ELR (cell line): Measurements from ENCODE around the gene NRBP1.
A peak's percentile ranks its signal among the peaks of the same experiment; 100 is the strongest.
"Not testable (repeated sequence)": the region's sequence is repeated elsewhere in the genome, so short reads cannot be mapped to it uniquely, and the experiment has no call there.

Experiments used
- DNase-seq: peaks from one replicate; pipeline ENCODE4 v3.0.0-alpha.2; 2015; ENCODE audit warnings: low read depth

NRBP1 gene

GRCh38 chr2:27421660-27422250 is 6.7 kb upstream of the NRBP1 start:
- DNase-seq: no peak

- DNase-seq: no peak
These were observed 5.5 kb upstream of the NRBP1 start for GRCh38 chr2:27422958-27423357.

GRCh38 chr2:27425039-27425438 is 3.4 kb upstream of the NRBP1 start:
- DNase-seq: not testable (repeated sequence)

GRCh38 chr2:27427863-27428212 is 593 bp upstream of the NRBP1 start:
- no peak for DNase-seq

GRCh38 chr2:27428978-27429541 is 629 bp downstream of the NRBP1 start:
- peak; percentile 86 for DNase-seq

- peak; percentile 85 for DNase-seq
These were observed 3.0 kb downstream of the NRBP1 start for GRCh38 chr2:27431395-27431794.

- no peak for DNase-seq
These were observed 7.2 kb downstream of the NRBP1 start for GRCh38 chr2:27435628-27436027.

- no peak for DNase-seq
These were observed 12.9 kb downstream of the NRBP1 start for GRCh38 chr2:27441226-27441926.

- DNase-seq: no peak
These were observed 13.8 kb downstream of the NRBP1 start, which contains the start of gene KRTCAP3 for GRCh38 chr2:27441958-27442919. TSS of gene KRTCAP3 (plus strand) at chr2:27442381. CDS start at chr2:27442413, 32 bp downstream.

GRCh38 chr2:27442920-27443282 is 14.5 kb downstream of the NRBP1 start:
- no peak for DNase-seq

GRCh38 chr2:27445155-27445554 is 16.7 kb downstream of the NRBP1 start:
- no peak for DNase-seq

- no peak for DNase-seq
These were observed 17.2 kb downstream of the NRBP1 start for GRCh38 chr2:27445615-27446014.

GRCh38 chr2:27446057-27446456 is 17.6 kb downstream of the NRBP1 start:
- DNase-seq: no peak

GRCh38 chr2:27448381-27448780 is 19.9 kb downstream of the NRBP1 start:
- DNase-seq: no peak

- no peak for DNase-seq
These were observed 22.7 kb downstream of the NRBP1 start for GRCh38 chr2:27451095-27451494.

GRCh38 chr2:27453968-27454367 is 25.5 kb downstream of the NRBP1 start:
- no peak for DNase-seq

- no peak for DNase-seq
These were observed 32.7 kb downstream of the NRBP1 start for GRCh38 chr2:27461118-27461517.

- no peak for DNase-seq
These were observed 36.0 kb downstream of the NRBP1 start for GRCh38 chr2:27464443-27464842.

GRCh38 chr2:27471961-27472360 is 43.5 kb downstream of the NRBP1 start:
- no peak for DNase-seq

GRCh38 chr2:27485496-27485895 is 57.1 kb downstream of the NRBP1 start:
- DNase-seq: no peak

- DNase-seq: peak; percentile 43
These were observed 60.7 kb downstream of the NRBP1 start for GRCh38 chr2:27489118-27489497.
